Body of pancreas (tissue), 4 donors: ENCODE measurements around the gene JAKMIP2.

ENCODE experiments used
- CTCF ChIP-seq, 7 experiments: fragments of 450-650 bp in 4 of 7; fragments of 200-600 bp in 3 of 7; sonication (generic) in 3 of 7; IDR thresholded peaks; one replicate each; pipeline ENCODE4 v1.5.1; 2016 to 2019; ENCODE audit warnings: antibody characterized with exemption in 7 of 7
- POLR2A ChIP-seq, 3 donors: fragments of 450-650 bp; IDR thresholded peaks; one replicate each; pipeline ENCODE4 v1.6.1; 2016; ENCODE audit warnings: antibody characterized with exemption in 3 of 3, mild to moderate bottlenecking in 2 of 3

GRCh38 chr5:147667363-147667762 is 115.2 kb downstream of the JAKMIP2 start:
- TF ChIP-seq POLR2A (IDR thresholded peaks at IDR 0.05), result no peak
- TF ChIP-seq CTCF (IDR thresholded peaks at IDR 0.05), result no peak
